GM12878 (cell line): Measurements from ENCODE around the gene MPST.

ENCODE experiments used
- CEBPB ChIP-seq, 2 experiments: fragments of 150-350 bp in 1 of 2; IDR thresholded peaks; 2 replicates each; pipeline ENCODE4 v1.6.1; 2012 to 2014; ENCODE audit warnings: low read depth in 2 of 2, low read length in 2 of 2, borderline replicate concordance in 1 of 2, inconsistent platforms in 1 of 2
- CTCF ChIP-seq, 3 experiments: IDR thresholded peaks in 2 of 3; conservative IDR thresholded peaks in 1 of 3; 2 replicates each; pipeline ENCODE4 v1.5.1; 2011; ENCODE audit warnings: low read depth in 3 of 3, low read length in 3 of 3, mild to moderate bottlenecking in 3 of 3, control low read depth in 2 of 3, moderate library complexity in 2 of 3, inconsistent platforms in 1 of 3, mixed read lengths in 1 of 3; ENCODE audit not compliant: control insufficient read depth in 2 of 3, insufficient read depth in 1 of 3; ENCODE audit errors: extremely low read depth in 1 of 3
- HDGF ChIP-seq: fragments of 450-650 bp; IDR thresholded peaks from 2 replicates; pipeline ENCODE4 v1.6.1; 2016; ENCODE audit warnings: antibody characterized with exemption
- POLR2AphosphoS5 ChIP-seq: IDR thresholded peaks from 2 replicates; pipeline ENCODE4 v1.6.1; 2011; ENCODE audit warnings: mild to moderate bottlenecking, low read length, inconsistent platforms
- RCOR1 ChIP-seq: conservative IDR thresholded peaks from 2 replicates; pipeline ENCODE4 v1.6.1; 2012; ENCODE audit warnings: low read depth, low read length, improper control_type of control experiment
- REST ChIP-seq: IDR thresholded peaks from 2 replicates; pipeline ENCODE4 v1.6.1; 2012; ENCODE audit warnings: mild to moderate bottlenecking, low read depth, low read length
- ZNF217 ChIP-seq: fragments of 450-650 bp; IDR thresholded peaks from 2 replicates; pipeline ENCODE4 v1.6.1; 2017; ENCODE audit warnings: antibody characterized with exemption, mild to moderate bottlenecking

GRCh38 chr22:37026325-37026724 lies 6.8 kb downstream of the MPST start:
- no peak for TF ChIP-seq CTCF (IDR thresholded peaks at IDR 0.05 in 2 of 3, conservative IDR thresholded peaks at IDR 0.05 in 1 of 3; ENCODE audit: control insufficient read depth in 2 of 3, extremely low read depth in 1 of 3, insufficient read depth in 1 of 3, low read depth in 3 of 3, low read length in 3 of 3)
- TF ChIP-seq RCOR1, result no peak
- TF ChIP-seq HDGF, result no peak
- TF ChIP-seq ZNF217, result no peak
- no peak for TF ChIP-seq REST
- no peak for TF ChIP-seq CEBPB (IDR thresholded peaks at IDR 0.05; ENCODE audit: borderline replicate concordance in 1 of 2, low read depth in 2 of 2, low read length in 2 of 2)
- TF ChIP-seq POLR2AphosphoS5, result no peak
